Forelimb muscle (tissue), 1 donor: ENCODE measurements around the gene SLC4A1AP. TPM values are rescaled to one million over a fixed set of nuclear protein-coding genes. Genes with fewer than 3 reads are reported as not detected.
"Not testable (repeated sequence)": the region's sequence is repeated elsewhere in the genome, so short reads cannot be mapped to it uniquely, and the experiment has no call there.

Experiments used
- DNase-seq: peaks from one replicate; pipeline ENCODE4 v3.0.0-alpha.2; 2013; ENCODE audit warnings: low read depth
- polyA plus RNA-seq: library from polyadenylated mRNA; unstranded; fragments of 120-200 nt; gene quantifications from one replicate; pipeline ENCODE4 v1.2.1, GENCODE V29; 2013; ENCODE audit not compliant: insufficient read length

Gene SLC4A1AP
- polyA plus RNA-seq, result 23.9 TPM

DNA sequence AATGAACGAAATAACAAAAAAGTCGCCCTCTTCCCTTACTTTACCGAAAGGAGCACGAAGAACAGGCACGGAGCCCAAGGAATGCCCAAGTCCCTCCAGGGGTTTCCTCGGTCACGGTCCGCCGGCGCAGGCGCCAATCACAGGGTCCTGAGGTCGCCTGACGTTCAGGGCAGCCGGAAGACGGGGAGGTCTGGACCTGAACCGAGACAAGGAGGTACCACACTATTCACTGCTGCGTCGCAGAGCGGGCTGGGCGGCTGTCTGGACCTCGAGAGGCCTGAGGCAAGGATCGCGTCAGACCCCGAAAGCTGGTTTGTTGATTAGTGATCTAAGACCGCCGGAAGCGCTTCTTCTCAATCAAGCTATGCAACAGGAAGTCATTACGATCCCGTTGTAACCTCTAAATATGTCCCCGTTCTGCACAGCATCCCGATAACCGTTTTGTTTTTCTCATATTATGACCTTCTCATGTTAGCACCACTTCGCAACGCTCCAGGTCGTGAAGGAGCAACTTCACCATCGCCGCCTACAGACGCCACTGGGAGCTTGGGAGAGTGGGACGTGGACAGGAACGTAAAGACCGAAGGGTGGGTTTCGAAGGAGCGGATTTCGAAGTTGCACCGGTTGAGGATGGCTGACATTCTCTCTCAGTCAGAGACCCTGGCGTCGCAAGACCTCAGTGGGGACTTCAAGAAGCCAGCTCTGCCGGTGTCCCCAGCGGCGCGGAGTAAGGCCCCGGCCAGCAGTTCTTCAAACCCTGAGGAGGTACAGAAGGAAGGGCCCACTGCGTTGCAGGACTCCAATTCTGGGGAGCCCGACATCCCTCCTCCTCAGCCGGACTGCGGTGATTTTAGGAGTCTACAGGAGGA lies at the start of gene SLC4A1AP, which contains the start of gene SUPT7L:
Gene SLC4A1AP, plus strand, starts transcription at position 605 of the 869 bp plus-strand sequence. Its CDS starts 26 bp downstream, at position 631.
Gene SUPT7L, minus strand, starts transcription at position 330 of the 869 bp plus-strand sequence. CDS start 1,422 bp downstream, outside the sequence.
- peak; percentile 60 for DNase-seq

- no peak for DNase-seq
Observed at GRCh38 chr2:27613985-27614384, 49.7 kb upstream of the SLC4A1AP start.

DNA sequence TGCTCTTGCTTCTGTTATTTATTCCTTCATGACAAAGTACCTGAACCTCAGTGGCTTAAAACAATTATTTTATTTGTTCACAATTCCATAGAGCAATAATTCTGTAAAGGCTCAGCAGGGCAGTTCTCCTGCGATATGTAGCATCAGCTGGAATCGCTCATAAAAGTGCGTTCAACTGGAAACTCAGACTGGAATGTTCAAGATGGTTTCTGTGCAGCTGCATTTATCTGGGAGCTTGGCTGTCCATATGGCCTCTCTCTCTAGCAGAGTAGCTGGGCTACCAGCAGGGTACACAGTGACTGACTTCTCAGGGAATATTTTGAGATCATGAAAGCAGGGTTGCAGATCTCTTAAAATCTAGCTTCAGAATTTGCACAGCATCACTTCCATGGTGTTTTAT lies 48.4 kb upstream of the SLC4A1AP start:
- no peak for DNase-seq

DNA sequence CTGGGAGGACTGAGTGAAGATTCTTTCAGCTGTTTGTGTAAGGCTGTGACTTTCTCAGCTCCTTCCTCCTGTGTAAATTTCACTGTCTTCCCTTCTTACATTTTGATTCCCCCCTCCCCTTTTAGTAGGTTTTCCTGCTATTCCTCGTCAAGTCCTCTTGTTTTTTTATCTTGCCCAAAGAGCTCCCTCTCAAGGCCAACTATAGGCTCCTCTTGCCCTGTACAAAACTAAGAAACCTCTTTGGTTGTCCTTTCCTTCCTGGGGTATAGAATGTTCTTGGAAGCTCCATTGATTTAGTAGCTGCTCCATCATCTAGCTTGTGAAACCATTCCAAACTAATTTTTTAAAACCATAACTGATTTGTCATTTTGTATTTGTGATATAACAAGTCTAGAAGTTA lies 42.2 kb upstream of the SLC4A1AP start:
- DNase-seq, result no peak

- DNase-seq, result no peak
Observed at GRCh38 chr2:27622921-27623384, 40.7 kb upstream of the SLC4A1AP start.

DNA sequence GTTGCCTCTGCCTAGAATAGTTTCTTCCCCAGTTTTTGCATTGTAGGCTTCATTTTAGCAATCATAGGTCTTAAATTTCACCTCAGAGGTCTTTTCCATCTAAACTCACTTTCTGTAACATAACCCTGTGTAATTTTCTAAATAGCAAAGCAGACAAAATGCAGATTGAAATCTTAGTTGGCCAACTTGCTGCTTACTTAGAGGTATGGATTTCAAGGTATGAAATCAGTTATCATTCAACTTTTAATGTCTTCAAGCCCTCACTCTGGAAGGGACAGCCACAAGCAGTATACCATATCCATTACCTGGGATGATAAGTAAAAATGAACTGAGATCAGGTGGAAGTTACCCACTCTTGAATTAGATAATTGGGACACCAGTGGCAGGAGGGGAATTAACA lies 38.7 kb upstream of the SLC4A1AP start:
- no peak for DNase-seq

- DNase-seq, result not testable (repeated sequence)
Observed at GRCh38 chr2:27626323-27626722, 37.4 kb upstream of the SLC4A1AP start.

- DNase-seq, result not testable (repeated sequence)
Observed at GRCh38 chr2:27626921-27627320, 36.8 kb upstream of the SLC4A1AP start.

DNA sequence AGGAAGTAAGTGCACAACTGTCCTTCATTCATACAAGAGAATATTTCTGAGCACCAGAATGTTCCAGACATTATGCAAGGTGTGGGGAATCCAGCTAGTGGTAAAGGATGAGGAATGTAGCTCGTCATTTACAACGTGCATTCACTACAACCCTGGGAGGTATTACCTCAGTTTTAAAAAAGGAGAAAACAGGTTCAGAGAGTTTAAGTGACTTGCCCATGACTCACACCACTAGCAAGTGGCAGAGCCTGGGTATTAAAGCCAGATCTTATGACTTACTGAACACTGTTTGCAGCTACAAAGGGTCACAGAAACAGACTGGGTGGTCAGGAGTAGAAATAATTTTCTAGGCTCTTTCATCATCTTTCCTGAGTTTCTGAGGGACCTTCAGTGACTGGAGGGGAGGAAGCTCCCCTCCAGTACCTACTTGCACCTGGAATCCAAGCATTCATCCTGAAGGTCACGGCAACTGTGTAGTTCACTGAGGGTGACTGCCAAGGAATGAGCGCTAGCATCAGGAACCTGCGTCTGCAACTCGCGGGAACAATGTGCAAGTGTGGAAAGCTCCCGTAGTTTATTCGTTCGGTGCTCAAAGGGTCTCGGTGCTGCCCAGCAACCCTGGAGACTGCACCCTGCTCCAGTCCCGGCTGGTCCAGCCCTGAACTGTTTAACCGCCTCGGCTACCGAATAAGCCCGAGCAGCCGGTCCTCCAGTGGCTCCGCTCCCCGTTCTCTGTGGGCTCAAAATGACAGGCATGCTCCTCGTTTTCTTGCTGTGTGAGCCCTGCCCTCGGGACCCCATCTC lies 35.5 kb upstream of the SLC4A1AP start:
- DNase-seq, result no peak

DNA sequence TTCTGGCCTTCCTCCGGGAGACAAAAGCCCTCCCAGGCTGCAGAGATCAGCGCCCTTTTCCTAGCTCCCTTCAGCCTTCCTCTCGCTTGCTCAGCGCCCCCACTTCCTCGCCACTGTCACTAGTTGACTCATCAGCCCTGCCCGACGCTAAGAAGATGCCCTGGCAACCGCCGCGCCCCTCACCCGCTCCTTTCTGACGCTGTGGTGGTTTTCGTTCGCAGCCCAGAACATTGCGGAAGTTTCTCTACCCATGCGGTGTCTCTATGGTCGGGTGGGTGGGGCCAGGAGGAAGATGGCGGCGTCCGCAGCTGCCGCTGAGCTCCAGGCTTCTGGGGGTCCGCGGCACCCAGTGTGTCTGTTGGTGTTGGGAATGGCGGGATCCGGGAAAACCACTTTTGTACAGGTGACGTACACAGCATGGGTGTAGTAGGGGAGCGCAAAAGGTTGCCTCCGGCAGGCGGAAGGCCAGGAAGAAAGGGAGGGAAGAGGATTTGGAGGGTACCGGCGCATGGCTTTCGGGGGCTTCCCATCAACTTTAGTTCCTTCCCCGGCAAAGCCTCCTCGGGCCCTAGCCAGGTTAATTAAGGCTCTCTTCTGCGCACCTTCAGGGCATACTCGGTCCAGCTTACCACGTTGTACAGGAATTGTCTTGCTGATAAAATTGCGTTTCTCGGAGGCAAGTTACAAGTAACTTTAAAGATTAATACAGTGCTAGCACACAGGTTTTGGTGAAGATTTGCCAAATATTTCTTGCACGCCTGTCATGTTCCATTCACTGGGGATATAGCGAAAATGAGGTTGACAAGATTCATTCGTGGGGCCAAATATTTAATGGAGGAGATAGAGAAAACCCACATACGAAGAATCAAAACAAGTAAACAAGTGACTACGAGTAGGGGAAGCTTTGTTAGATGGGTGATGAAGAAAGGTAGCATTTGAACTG lies 34.7 kb upstream of the SLC4A1AP start, which contains the start of the genes CCDC121 and GPN1:
Gene CCDC121, minus strand, starts transcription at position 246 of the 943 bp plus-strand sequence. CDS start 1,213 bp downstream, outside the sequence.
Gene GPN1, plus strand, starts transcription at position 284 of the 943 bp plus-strand sequence. Its CDS starts 9 bp downstream, at position 293.
- peak; percentile 50 for DNase-seq

DNA sequence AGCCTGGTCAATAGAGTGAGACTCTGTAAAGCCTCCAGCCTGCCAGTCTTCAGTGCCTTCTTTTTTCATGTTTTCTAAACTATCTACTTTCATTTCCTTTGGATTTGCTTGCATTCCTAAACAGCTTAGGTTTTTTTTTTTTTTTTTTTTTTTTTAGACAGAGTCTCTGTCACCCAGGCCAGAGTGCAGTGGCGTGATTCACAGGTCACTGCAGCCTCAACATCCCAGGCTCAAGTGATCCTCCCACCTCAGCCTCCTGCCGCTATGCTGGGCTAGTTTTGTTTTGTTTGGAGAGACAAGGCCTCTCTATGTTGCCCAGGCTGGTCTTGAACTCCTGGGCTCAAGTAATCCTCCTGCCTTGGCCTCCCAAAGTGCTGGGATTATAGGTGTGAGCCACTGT lies 33.4 kb upstream of the SLC4A1AP start:
- not testable (repeated sequence) for DNase-seq

DNA sequence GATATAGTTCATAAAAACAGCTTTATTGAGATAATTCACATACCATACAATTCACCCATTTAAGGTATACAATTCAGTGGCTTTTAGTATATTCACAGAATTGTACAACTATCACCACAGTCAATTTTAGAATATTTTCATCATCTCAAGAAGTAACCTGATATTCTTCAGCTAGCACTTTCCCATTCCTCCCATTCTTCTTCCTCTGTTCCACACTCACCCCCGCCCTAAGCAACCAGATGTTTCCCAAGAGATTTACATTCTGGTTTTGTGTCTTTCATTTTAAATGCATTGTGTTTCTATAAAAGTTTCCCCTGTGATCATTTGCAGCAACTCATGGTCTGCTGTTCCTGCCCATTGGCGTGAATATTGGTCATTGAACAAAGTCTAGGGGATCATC lies 29.4 kb upstream of the SLC4A1AP start:
- no peak for DNase-seq

GRCh38 chr2:27636766-27637165 lies 26.9 kb upstream of the SLC4A1AP start:
- DNase-seq, result no peak

DNA sequence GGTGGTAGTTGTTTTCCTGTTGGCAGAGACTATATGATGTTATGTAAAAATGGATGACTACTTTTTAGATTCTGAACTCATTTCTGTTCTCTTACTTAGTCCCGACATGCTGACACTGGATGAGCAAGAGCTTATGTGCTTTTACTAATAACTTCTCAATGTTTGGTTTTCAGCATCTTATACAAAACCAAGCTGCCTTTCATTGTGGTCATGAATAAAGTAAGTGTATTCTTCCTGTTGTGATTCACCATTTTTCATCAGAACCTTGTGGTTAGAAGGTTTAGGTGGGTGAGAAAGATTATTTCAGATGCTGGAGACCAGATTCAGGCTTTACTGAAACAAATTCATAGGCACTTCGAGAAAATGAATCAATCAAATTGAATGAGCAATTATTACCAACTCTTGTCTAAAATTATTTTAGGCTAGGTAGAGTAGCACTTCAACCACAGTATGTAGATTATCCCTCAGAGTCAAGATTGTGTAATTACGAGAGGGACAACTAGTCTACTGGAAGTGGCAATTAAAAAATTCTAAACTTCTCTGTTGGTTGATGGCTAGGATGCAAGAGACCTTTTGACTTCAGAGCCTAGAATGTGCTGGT lies 25.6 kb upstream of the SLC4A1AP start:
- DNase-seq, result no peak

DNA sequence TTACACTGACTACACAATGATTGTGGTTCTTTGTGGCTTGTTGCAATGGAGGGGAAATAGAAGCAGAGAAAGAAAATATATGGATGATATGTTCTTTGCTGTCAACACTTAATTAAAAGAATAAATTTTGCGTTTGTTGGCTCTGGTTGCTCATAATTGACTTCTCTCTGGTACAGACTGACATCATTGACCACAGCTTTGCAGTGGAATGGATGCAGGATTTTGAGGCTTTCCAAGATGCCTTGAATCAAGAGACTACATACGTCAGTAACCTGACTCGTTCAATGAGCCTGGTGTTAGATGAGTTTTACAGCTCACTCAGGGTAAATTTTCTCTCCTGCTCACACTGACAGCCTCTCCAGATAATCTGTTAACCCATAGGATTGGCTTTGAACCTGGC lies 25.0 kb upstream of the SLC4A1AP start:
- no peak for DNase-seq

GRCh38 chr2:27640722-27641245 lies 22.9 kb upstream of the SLC4A1AP start:
- no peak for DNase-seq

GRCh38 chr2:27645197-27645596 lies 18.5 kb upstream of the SLC4A1AP start:
- DNase-seq, result no peak

GRCh38 chr2:27647289-27647688 lies 16.4 kb upstream of the SLC4A1AP start:
- DNase-seq, result no peak

GRCh38 chr2:27647737-27648136 lies 16.0 kb upstream of the SLC4A1AP start:
- no peak for DNase-seq

DNA sequence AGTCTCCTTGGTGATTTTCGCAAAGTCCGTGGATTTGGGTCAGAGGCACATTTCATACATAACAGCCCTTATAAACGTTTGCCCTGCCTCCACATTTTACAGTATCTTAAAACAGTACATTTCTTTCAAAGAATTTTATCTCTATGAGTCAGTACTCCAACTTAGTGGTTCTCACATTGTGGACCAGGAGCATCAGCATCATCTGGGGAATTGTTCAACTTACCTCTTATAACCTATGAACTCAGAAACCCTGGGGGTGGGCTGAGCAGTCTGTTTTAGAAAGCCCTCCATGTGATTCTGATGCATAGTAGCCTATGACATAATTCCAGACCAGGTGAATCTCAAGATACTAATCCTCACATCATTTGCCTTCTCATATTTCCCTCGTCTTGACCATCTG lies 12.6 kb upstream of the SLC4A1AP start:
- no peak for DNase-seq
